GM12801 (cell line): ENCODE data around the gene TMEM135.

ENCODE experiments used
- CTCF ChIP-seq: IDR thresholded peaks from one replicate; pipeline ENCODE4 v1.5.1; 2011; ENCODE audit warnings: control low read depth; ENCODE audit not compliant: insufficient read length; ENCODE audit errors: extremely low read depth

TMEM135 gene

GRCh38 chr11:87039371-87039770, 1.6 kb downstream of the TMEM135 start:
- no peak for TF ChIP-seq CTCF

GRCh38 chr11:87043894-87044293, 6.2 kb downstream of the TMEM135 start:
- no peak for TF ChIP-seq CTCF

DNA sequence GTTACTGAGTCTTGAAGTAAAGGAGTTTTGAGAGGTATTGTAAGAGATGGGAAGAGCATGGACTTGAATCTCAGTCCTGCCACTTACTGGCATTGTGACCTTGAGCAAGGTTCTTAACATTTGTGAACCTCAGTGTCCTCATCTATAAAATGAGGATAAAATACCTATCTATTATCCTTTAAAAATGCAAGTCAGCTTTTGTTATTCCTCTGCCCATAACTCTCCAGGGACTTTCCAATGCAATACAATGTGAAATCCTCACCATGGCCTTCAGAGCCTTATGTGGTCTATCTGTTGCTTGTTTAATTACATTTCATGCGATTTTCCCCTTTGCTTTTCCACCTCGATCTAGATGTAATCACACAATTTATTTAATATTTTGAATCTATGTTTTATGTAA, 9.1 kb downstream of the TMEM135 start:
- TF ChIP-seq CTCF: no peak

DNA sequence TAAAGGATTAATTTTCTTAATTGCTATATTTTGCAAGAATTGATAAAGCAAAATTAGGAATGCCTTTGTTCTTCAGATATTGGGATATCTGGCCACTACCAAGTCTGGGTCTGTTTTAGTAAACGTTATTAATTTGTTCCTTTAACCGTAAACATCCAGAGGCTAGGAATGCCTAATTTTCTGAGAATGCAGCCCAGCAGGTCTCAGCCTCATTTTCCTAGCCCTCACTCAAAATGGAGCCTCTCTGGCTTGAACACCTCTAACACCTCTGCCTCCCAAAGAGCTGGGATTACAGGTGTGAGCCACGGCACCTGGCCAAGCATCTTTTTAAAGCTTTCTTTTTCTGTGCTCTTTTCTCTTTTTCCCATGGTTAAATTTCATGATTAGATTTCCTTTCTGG, 18.4 kb downstream of the TMEM135 start:
- TF ChIP-seq CTCF: no peak

GRCh38 chr11:87057749-87058148, 20.0 kb downstream of the TMEM135 start:
- TF ChIP-seq CTCF: no peak

DNA sequence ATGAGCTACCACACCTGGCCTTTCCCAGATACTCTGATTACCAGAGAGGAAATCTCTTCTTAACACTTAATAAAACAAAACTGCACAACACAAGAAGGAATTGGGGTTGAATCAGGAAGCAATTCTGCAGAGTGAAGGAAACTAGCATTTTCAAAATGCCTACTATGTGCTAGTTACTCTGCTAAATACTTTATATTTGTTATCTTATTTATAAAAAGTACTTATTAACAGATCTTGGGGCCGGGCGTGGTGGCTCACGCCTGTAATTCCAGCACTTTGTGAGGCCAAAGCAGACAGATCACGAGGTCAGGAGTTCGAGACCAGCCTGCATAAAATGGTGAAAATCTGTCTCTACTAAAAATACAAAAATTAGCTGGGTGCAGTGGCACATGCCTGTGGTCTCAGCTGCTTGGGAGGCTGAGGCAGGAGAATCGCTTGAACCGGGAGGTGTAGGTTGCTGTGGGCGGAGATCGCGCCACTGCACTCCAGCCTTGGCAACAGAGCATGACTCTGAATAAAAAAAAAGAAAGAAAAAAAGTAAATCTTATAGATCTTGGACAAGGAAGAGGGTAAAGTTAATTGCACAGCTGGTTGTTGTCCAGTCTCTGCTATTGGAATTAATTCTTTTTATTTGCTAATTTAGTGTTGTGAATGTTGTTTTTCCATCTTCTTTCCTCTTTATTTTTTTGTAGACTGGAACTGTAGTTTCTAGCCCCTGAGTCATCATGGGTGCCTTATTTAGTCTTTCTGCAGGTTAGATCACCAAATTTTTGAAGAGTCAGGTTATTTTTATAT, 22.1 kb downstream of the TMEM135 start:
- no peak for TF ChIP-seq CTCF

DNA sequence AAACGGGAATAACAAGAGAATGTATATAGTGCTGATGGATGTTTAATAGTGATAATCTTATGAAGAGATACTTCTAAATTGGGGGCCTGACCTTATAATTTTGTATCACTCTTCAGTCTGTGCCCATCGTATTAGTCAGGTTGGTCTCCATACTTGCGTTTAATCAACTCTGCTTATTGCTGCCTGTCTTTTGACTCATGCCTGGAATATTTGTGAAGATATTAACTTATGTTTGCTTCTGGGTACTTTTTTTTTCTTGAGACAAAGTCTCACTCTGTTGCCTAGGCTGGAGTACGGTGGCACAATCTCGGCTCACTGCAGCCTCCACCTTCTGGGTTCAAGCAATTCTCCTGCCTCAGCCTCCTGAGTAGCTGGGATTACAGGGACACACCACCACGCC, 24.0 kb downstream of the TMEM135 start:
- no peak for TF ChIP-seq CTCF
